GM12878 (cell line): ENCODE measurements around the gene TMED10. TPM values are rescaled to one million over a fixed set of nuclear protein-coding genes. Genes with fewer than 3 reads are reported as not detected.
A peak's percentile ranks its signal among the peaks of the same experiment; 100 is the strongest.

ENCODE experiments used
- E2F8 ChIP-seq: fragments of 450-650 bp; IDR thresholded peaks from 2 replicates; pipeline ENCODE4 v1.6.1; 2018; ENCODE audit warnings: mild to moderate bottlenecking, low read depth, moderate library complexity; ENCODE audit not compliant: partially characterized antibody
- FOXM1 ChIP-seq: IDR thresholded peaks from 2 replicates; pipeline ENCODE4 v1.6.1; 2012; ENCODE audit warnings: low read depth, mild to moderate bottlenecking, inconsistent platforms, low read length, moderate library complexity
- HDAC6 ChIP-seq: fragments of 200-600 bp; sonication (generic); IDR thresholded peaks from one replicate; pipeline ENCODE4 v1.8.0; 2017; ENCODE audit warnings: antibody characterized with exemption; ENCODE audit not compliant: unreplicated experiment
- HDGF ChIP-seq: fragments of 450-650 bp; IDR thresholded peaks from 2 replicates; pipeline ENCODE4 v1.6.1; 2016; ENCODE audit warnings: antibody characterized with exemption
- KLF5 ChIP-seq: fragments of 450-650 bp; IDR thresholded peaks from 2 replicates; pipeline ENCODE4 v1.6.1; 2014; ENCODE audit warnings: mild to moderate bottlenecking; ENCODE audit not compliant: partially characterized antibody
- MTA2 ChIP-seq: fragments of 450-650 bp; IDR thresholded peaks from 2 replicates; pipeline ENCODE4 v1.6.1; 2016; ENCODE audit warnings: low read depth, mild to moderate bottlenecking, moderate library complexity
- NFIC ChIP-seq: IDR thresholded peaks from 2 replicates; pipeline ENCODE4 v1.6.1; 2012; ENCODE audit warnings: low read depth, mild to moderate bottlenecking, inconsistent platforms, low read length, moderate library complexity
- PAX8 ChIP-seq: fragments of 450-650 bp; IDR thresholded peaks from 2 replicates; pipeline ENCODE4 v1.6.1; 2017; ENCODE audit warnings: mild to moderate bottlenecking, moderate library complexity
- RAD21 ChIP-seq: IDR thresholded peaks from 2 replicates; pipeline ENCODE4 v1.6.1; 2011; ENCODE audit warnings: mild to moderate bottlenecking, low read depth, low read length, moderate library complexity; ENCODE audit not compliant: insufficient read depth
- RB1 ChIP-seq: fragments of 450-650 bp; formaldehyde crosslinking; IDR thresholded peaks from 2 replicates; pipeline ENCODE4 v1.6.1; 2017; ENCODE audit warnings: mild to moderate bottlenecking, borderline replicate concordance
- RFX5 ChIP-seq: IDR thresholded peaks from 2 replicates; pipeline ENCODE4 v1.6.1; 2011; ENCODE audit warnings: low read depth, low read length, improper control_type of control experiment
- SMARCA5 ChIP-seq: fragments of 450-650 bp; IDR thresholded peaks from 2 replicates; pipeline ENCODE4 v1.6.1; 2017; ENCODE audit warnings: mild to moderate bottlenecking
- STAT1 ChIP-seq: fragments of 450-650 bp; conservative IDR thresholded peaks from 2 replicates; pipeline ENCODE4 v1.6.1; 2014; ENCODE audit warnings: antibody characterized with exemption, mild to moderate bottlenecking
- WRNIP1 ChIP-seq: IDR thresholded peaks from 2 replicates; pipeline ENCODE4 v1.6.1; 2011; ENCODE audit warnings: low read depth, low read length, improper control_type of control experiment, borderline replicate concordance
- polyA plus RNA-seq, 11 experiments: library from polyadenylated mRNA; depleted of rRNA in 4 of 11; unstranded in 6 of 11; stranded (reverse) in 5 of 11; fragments of >200 nt; fragmentation: Nextera tagmentation in 4 of 11; fragmentation: Illumina TruSeq in 1 of 11; extraction: Ambion mirVana in 4 of 11; extraction: Trizol in 1 of 11; gene quantifications; 1 replicate in 1 of 11; 2 replicates in 10 of 11; pipeline versions ENCODE4 v1.2.1 to v1.2.3, GENCODE V29; 2011 to 2016; ENCODE audit warnings: inconsistent platforms in 2 of 11, missing spikeins in 2 of 11, low read depth in 1 of 11
- total RNA-seq, 4 experiments: library from RNA; depleted of rRNA in 3 of 4; stranded (reverse); fragments of >200 nt in 3 of 4; fragmentation: Illumina TruSeq in 1 of 4; extraction: Trizol in 1 of 4; gene quantifications; 2 replicates each; pipeline versions ENCODE4 v1.2.1 to v1.2.3, GENCODE V29; 2013 to 2021
- TF ChIP-seq, protein P1 (sequence below): IDR thresholded peaks from 2 replicates; pipeline ENCODE4 v1.6.1; 2012; ENCODE audit warnings: low read depth, low read length, improper control_type of control experiment
- TF ChIP-seq, protein P2 (sequence below): IDR thresholded peaks from 2 replicates; pipeline ENCODE4 v1.6.1; 2012; ENCODE audit warnings: mild to moderate bottlenecking, low read depth, low read length
- TF ChIP-seq, protein P3 (sequence below): IDR thresholded peaks from 2 replicates; pipeline ENCODE4 v1.6.1; 2012; ENCODE audit warnings: low read depth, low read length, improper control_type of control experiment
- TF ChIP-seq, protein P4 (sequence below): fragments of 150-350 bp; IDR thresholded peaks from 2 replicates; pipeline ENCODE4 v1.6.1; 2016; ENCODE audit warnings: low read depth, low read length

The TMED10 gene
- total and polyA plus RNA-seq, 10 of the 15 experiments (the other 5 are each of a cell fraction or from before 2014, with no cell fraction given): 99.8 to 270 (median 180) TPM

GRCh38 chr14:75126679-75127473 is 49.5 kb downstream of the TMED10 start, which contains the start of gene NEK9 (continued):
- TF ChIP-seq E2F8 (peak; percentile 71), WRNIP1 (no peak), RB1 (peak; percentile 32; the same call in 1 of the 2 replicates), PAX8 (no peak), HDAC6 (no peak), RAD21 (no peak), HDGF (peak; percentile 68; the same call in 1 of the 2 replicates), STAT1 (no peak), MTA2 (peak; percentile 73), RFX5 (no peak), KLF5 (no peak), SMARCA5 (no peak; the same call in 1 of the 2 replicates), FOXM1 (no peak), NFIC (no peak)
- TF ChIP-seq, protein P1, sequence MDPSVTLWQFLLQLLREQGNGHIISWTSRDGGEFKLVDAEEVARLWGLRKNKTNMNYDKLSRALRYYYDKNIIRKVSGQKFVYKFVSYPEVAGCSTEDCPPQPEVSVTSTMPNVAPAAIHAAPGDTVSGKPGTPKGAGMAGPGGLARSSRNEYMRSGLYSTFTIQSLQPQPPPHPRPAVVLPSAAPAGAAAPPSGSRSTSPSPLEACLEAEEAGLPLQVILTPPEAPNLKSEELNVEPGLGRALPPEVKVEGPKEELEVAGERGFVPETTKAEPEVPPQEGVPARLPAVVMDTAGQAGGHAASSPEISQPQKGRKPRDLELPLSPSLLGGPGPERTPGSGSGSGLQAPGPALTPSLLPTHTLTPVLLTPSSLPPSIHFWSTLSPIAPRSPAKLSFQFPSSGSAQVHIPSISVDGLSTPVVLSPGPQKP: no peak
- TF ChIP-seq, protein P2, sequence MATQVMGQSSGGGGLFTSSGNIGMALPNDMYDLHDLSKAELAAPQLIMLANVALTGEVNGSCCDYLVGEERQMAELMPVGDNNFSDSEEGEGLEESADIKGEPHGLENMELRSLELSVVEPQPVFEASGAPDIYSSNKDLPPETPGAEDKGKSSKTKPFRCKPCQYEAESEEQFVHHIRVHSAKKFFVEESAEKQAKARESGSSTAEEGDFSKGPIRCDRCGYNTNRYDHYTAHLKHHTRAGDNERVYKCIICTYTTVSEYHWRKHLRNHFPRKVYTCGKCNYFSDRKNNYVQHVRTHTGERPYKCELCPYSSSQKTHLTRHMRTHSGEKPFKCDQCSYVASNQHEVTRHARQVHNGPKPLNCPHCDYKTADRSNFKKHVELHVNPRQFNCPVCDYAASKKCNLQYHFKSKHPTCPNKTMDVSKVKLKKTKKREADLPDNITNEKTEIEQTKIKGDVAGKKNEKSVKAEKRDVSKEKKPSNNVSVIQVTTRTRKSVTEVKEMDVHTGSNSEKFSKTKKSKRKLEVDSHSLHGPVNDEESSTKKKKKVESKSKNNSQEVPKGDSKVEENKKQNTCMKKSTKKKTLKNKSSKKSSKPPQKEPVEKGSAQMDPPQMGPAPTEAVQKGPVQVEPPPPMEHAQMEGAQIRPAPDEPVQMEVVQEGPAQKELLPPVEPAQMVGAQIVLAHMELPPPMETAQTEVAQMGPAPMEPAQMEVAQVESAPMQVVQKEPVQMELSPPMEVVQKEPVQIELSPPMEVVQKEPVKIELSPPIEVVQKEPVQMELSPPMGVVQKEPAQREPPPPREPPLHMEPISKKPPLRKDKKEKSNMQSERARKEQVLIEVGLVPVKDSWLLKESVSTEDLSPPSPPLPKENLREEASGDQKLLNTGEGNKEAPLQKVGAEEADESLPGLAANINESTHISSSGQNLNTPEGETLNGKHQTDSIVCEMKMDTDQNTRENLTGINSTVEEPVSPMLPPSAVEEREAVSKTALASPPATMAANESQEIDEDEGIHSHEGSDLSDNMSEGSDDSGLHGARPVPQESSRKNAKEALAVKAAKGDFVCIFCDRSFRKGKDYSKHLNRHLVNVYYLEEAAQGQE: no peak
- TF ChIP-seq, protein P3, sequence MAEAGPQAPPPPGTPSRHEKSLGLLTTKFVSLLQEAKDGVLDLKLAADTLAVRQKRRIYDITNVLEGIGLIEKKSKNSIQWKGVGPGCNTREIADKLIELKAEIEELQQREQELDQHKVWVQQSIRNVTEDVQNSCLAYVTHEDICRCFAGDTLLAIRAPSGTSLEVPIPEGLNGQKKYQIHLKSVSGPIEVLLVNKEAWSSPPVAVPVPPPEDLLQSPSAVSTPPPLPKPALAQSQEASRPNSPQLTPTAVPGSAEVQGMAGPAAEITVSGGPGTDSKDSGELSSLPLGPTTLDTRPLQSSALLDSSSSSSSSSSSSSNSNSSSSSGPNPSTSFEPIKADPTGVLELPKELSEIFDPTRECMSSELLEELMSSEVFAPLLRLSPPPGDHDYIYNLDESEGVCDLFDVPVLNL: no peak
- TF ChIP-seq, protein P4, sequence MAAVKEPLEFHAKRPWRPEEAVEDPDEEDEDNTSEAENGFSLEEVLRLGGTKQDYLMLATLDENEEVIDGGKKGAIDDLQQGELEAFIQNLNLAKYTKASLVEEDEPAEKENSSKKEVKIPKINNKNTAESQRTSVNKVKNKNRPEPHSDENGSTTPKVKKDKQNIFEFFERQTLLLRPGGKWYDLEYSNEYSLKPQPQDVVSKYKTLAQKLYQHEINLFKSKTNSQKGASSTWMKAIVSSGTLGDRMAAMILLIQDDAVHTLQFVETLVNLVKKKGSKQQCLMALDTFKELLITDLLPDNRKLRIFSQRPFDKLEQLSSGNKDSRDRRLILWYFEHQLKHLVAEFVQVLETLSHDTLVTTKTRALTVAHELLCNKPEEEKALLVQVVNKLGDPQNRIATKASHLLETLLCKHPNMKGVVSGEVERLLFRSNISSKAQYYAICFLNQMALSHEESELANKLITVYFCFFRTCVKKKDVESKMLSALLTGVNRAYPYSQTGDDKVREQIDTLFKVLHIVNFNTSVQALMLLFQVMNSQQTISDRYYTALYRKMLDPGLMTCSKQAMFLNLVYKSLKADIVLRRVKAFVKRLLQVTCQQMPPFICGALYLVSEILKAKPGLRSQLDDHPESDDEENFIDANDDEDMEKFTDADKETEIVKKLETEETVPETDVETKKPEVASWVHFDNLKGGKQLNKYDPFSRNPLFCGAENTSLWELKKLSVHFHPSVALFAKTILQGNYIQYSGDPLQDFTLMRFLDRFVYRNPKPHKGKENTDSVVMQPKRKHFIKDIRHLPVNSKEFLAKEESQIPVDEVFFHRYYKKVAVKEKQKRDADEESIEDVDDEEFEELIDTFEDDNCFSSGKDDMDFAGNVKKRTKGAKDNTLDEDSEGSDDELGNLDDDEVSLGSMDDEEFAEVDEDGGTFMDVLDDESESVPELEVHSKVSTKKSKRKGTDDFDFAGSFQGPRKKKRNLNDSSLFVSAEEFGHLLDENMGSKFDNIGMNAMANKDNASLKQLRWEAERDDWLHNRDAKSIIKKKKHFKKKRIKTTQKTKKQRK: no peak
